Thyroid gland (tissue), 4 donors: ENCODE results near the gene PDE10A.

Source experiments
- POLR2A ChIP-seq, 2 donors: fragments of 450-650 bp; IDR thresholded peaks; one replicate each; pipeline ENCODE4 v1.6.1; 2017; ENCODE audit warnings: antibody characterized with exemption in 2 of 2, mild to moderate bottlenecking in 2 of 2, moderate library complexity in 1 of 2
- TF ChIP-seq, protein P1 (sequence below), 6 experiments: fragments of 200-600 bp in 3 of 6; fragments of 450-650 bp in 3 of 6; sonication (generic) in 3 of 6; IDR thresholded peaks; one replicate each; pipeline ENCODE4 v1.5.1; 2016 to 2019; ENCODE audit warnings: antibody characterized with exemption in 6 of 6, mild to moderate bottlenecking in 2 of 6, inconsistent platforms in 1 of 6, moderate library complexity in 1 of 6

DNA sequence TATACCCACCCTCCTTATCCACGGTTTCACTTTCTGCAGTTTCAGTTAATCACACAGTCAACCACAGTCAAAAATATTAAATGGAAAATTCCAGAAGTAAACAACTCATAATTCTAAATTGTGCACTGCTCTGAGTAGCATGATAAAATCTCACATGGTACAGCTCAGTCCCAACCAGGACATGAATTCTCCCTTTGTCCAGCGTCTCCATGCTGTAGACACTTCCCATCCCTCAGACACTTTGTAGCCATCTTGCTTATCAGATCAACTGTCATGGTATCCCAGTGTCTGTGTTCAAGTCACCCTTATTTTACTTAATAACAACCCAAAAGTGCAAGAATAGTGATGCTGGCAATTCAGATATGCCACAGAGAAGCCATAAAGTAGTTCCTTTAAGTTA lies 94.7 kb downstream of the PDE10A start:
- TF ChIP-seq POLR2A (IDR thresholded peaks at IDR 0.05) = no peak
- TF ChIP-seq, protein P1, sequence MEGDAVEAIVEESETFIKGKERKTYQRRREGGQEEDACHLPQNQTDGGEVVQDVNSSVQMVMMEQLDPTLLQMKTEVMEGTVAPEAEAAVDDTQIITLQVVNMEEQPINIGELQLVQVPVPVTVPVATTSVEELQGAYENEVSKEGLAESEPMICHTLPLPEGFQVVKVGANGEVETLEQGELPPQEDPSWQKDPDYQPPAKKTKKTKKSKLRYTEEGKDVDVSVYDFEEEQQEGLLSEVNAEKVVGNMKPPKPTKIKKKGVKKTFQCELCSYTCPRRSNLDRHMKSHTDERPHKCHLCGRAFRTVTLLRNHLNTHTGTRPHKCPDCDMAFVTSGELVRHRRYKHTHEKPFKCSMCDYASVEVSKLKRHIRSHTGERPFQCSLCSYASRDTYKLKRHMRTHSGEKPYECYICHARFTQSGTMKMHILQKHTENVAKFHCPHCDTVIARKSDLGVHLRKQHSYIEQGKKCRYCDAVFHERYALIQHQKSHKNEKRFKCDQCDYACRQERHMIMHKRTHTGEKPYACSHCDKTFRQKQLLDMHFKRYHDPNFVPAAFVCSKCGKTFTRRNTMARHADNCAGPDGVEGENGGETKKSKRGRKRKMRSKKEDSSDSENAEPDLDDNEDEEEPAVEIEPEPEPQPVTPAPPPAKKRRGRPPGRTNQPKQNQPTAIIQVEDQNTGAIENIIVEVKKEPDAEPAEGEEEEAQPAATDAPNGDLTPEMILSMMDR (IDR thresholded peaks at IDR 0.05) = no peak
